Tibial nerve (tissue), 4 donors: Measurements from ENCODE around the gene MORN1. TPM values are rescaled to one million over a fixed set of nuclear protein-coding genes. Genes with fewer than 3 reads are reported as not detected.

Experiments
- DNase-seq, 2 donors: peaks; one replicate each; pipeline ENCODE4 v3.0.0-alpha.2; 2019; ENCODE audit warnings: low spot score in 2 of 2
- H3K27ac ChIP-seq, 4 donors: fragments of 200-600 bp; sonication (generic) in 3 of 4; one replicate each; pipeline ENCODE4 v1.5.1; 2017 to 2019; ENCODE audit warnings: mild to moderate bottlenecking in 1 of 4
- H3K27me3 ChIP-seq, 2 donors: fragments of 200-600 bp; sonication (generic) in 1 of 2; one replicate each; pipeline versions ENCODE4 v1.5.1 to v1.6.0; 2017 to 2019
- H3K36me3 ChIP-seq, 3 donors: fragments of 200-600 bp; sonication (generic); one replicate each; pipeline ENCODE4 v1.5.1; 2018 to 2019
- H3K4me1 ChIP-seq, 4 donors: fragments of 200-600 bp; sonication (generic) in 3 of 4; one replicate each; pipeline ENCODE4 v1.5.1; 2017 to 2019
- H3K4me3 ChIP-seq, 4 donors: fragments of 200-600 bp; sonication (generic) in 3 of 4; one replicate each; pipeline ENCODE4 v1.5.1; 2017 to 2019; ENCODE audit warnings: mild to moderate bottlenecking in 1 of 4, moderate library complexity in 1 of 4
- H3K9me3 ChIP-seq, 4 donors: fragments of 200-600 bp; sonication (generic) in 3 of 4; one replicate each; pipeline ENCODE4 v1.5.1; 2017 to 2019
- CTCF ChIP-seq, 5 experiments: fragments of 200-600 bp in 3 of 5; fragments of 450-650 bp in 2 of 5; sonication (generic) in 3 of 5; IDR thresholded peaks; one replicate each; pipeline ENCODE4 v1.5.1; 2016 to 2019; ENCODE audit warnings: antibody characterized with exemption in 5 of 5, mild to moderate bottlenecking in 3 of 5, moderate library complexity in 2 of 5
- EP300 ChIP-seq, 2 donors: sonication (generic); formaldehyde crosslinking; IDR thresholded peaks; one replicate each; pipeline ENCODE4 v1.6.1; 2017; ENCODE audit warnings: antibody characterized with exemption in 2 of 2, mild to moderate bottlenecking in 1 of 2
- POLR2A ChIP-seq, 2 donors: fragments of 450-650 bp; IDR thresholded peaks; one replicate each; pipeline ENCODE4 v1.6.1; 2017; ENCODE audit warnings: antibody characterized with exemption in 2 of 2, mild to moderate bottlenecking in 2 of 2, moderate library complexity in 2 of 2
- WGBS, 2 donors: methylation state at CpG; one replicate each; pipeline ENCODE4 v1.1.5; 2018; 5-methylcytosine and 5-hydroxymethylcytosine counted together
- total RNA-seq, 4 donors: library from RNA; depleted of rRNA; stranded (reverse); fragments of >200 nt; gene quantifications; one replicate each; pipeline ENCODE4 v1.1.0, GENCODE V29; 2016

Gene MORN1
- total RNA-seq, 4 donors from 2014 or later = 8.7 to 21.9 (median 16.1) TPM

DNA sequence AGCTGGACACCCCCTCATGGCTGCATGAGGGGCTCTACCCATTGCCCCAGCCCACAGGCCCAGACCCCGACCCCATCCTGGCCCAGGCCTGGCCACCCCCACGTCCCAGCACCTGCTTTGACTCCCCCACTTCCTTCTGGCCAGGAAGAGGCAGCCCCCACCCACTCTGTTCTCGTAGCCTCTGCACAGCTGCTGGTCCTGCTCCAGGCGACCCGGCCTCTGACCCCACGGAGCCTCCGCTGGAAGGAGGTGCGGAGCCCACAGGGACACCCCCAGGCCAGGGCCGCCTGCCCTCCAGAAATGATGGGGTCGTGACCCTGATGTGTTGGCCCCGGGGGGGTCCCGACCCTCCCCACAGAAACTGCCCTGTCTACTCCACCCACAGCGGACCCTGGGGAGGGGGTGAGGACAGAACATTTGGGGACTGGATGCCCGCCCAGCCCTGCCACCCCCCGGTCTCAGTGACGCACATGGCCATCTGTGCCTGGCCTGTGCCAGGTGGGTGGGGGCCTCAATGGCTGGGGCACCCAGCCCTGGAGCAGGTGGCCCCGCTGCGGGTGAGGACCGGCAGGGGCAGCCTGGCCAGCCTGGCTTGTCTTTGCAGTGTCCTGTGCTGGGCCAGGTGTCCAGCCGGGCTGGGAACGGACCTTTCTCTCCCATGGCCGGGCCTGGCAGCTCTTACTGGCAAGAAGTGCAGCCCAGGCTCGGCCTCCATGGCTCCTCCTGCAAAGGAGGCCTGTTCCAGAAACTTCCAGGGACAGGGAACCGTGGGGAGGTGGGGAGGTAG, 78.6 kb downstream of the MORN1 start:
- no peaks in the 10 kb centered on the region for H3K27me3 ChIP-seq
- DNase-seq = peak in 1 of 2 donors; percentile 50
- peak overlapping the region; percentile 82 to 96 (median 90) for H3K27ac ChIP-seq
- H3K9me3 ChIP-seq = no peaks in the 10 kb centered on the region
- TF ChIP-seq EP300 (IDR thresholded peaks at IDR 0.05) (peak in 1 of 2 donors; percentile 42), CTCF (IDR thresholded peaks at IDR 0.05) (no peak), POLR2A (IDR thresholded peaks at IDR 0.05) (no peak)
- H3K4me1 ChIP-seq = peaks cover 11 to 80% (median 61%) of the 10 kb centered on the region in 4 donors
- 32 to 42% methylated on average over 15 to 21 of the region's 24 CpGs for WGBS, 2 donors
- H3K36me3 ChIP-seq = peaks cover 0 to 21% (median 6%) of the 10 kb centered on the region in 3 donors
- H3K4me3 ChIP-seq = no peak overlapping the region

DNA sequence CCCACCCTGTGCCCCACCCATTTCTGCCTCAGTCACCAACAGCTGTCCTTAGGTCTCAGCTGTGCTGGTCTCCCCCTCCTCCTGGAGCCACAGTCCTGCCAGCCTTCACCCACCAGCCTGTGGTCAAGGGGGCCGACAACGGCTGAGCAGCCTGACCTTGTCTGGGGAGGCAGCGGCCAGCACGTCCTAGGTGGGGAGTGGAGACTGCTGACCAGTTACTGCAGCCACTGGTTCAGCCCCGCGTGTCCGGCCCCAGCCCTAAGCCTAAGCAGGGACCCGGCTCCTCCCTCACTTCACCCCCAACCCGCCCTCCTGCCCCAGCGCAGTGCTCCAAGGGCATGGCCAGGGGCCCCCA, 79.2 kb downstream of the MORN1 start:
- TF ChIP-seq POLR2A (IDR thresholded peaks at IDR 0.05) (no peak), CTCF (IDR thresholded peaks at IDR 0.05) (no peak), EP300 (IDR thresholded peaks at IDR 0.05) (no peak)
- Histone ChIP-seq H3K4me1 (peaks cover 11 to 74% (median 61%) of the 10 kb centered on the region in 4 donors), H3K27ac (peak overlapping the region; percentile 67 to 96 (median 90)), H3K27me3 (no peaks in the 10 kb centered on the region), H3K4me3 (no peak overlapping the region), H3K9me3 (no peaks in the 10 kb centered on the region), H3K36me3 (peaks cover 0 to 27% (median 10%) of the 10 kb centered on the region in 3 donors)
- 17 to 28% methylated on average over 9 to 10 of the region's 10 CpGs for WGBS, 2 donors
- DNase-seq = no peak

DNA sequence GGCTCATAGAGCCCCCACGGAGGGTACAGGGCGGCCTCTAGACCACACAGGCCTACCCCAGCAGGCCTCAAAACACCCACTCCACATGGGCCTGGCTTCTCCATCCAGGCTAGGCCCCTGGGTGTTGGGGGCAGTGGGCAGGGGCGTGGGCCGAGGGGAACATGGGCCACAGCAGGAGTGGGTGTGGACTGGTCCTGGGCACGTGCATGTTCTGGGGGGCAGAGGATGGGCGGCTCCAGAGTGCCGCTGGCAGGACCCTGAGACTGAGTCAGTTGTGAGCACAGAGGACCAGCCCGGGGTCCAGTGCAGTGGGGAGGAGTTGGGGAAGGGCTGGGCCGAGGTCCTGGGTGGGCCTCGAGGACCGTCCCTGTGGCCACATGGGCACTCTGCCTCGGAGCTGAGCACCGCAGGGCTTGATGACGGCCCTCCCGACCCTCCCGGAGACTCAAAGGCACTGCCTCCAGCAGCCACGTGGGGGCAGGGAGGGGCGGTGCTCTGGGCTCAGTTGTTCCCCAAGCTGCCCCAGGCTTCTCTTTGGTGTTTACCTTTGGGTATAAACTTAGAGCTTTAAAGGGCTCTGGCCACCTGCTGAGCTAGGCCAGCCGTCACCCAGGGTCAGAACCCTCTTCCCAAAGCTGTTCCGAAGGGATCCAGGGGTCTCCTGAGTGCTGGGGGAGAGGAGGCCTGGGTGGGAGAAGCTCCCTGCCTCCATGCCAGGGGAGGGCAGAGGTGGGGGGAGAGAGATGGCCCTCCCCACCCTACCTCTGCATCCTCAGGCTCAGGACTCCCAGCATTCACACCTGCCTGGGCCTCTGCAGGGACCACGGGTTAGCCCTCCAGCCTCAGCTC, 79.9 kb downstream of the MORN1 start:
- peak overlapping the region; percentile 67 to 96 (median 90) for H3K27ac ChIP-seq
- DNase-seq = peak in 1 of 2 donors; percentile 57

DNA sequence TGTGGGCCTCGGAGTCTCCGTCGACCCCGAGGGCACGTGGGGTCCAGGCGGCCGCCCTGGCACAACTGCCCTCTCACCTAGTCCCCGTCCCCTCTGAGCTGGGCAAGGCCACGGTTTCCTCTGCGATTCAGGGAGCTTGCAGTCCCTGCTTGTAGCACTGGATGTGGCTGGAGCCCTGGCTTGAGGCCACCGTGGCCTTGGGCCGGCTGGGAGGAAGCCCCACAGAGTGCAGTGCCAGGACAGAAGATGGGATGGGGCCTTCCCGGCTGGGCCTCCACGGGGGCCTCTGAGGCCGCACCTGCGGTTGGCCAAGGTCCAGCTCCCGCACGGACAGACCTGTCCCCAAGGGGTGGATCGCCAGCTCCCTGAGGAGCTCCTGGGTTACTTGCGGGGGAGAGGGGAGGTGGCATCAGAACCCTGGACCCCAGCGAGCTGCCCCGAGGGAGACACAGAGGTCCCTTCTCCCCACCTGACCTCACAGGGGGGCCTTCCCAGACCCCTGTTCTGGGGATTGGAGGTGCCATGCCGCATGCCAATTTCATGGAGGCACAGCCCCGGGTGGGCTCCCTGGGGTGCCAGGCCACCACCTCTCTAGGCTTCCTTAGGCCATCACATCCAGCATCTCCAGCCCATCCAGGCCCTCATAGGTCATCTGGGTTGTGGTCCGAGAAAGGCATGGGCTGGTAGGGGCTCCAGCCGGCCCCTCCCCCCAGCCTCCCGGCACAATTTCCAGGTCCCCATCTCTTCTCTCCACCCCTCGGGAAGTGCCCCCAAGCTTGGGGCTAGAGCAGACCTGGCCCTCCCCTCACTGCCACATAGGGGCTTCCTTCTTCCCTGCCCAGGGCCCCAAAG, 80.8 kb downstream of the MORN1 start:
- H3K4me3 ChIP-seq = no peak overlapping the region
- peaks cover 3 to 43% (median 25%) of the 10 kb centered on the region in 3 donors for H3K36me3 ChIP-seq
- H3K27me3 ChIP-seq = no peaks in the 10 kb centered on the region
- TF ChIP-seq EP300 (IDR thresholded peaks at IDR 0.05) (no peak), CTCF (IDR thresholded peaks at IDR 0.05) (no peak), POLR2A (IDR thresholded peaks at IDR 0.05) (no peak)
- DNase-seq = no peak
- H3K4me1 ChIP-seq = peaks cover 11 to 58% (median 52%) of the 10 kb centered on the region in 4 donors
- no peaks in the 10 kb centered on the region for H3K9me3 ChIP-seq
- H3K27ac ChIP-seq = peak overlapping the region; percentile 67 to 96 (median 90)
- WGBS, 2 donors = 63 to 86% methylated on average over 6 to 10 of the region's 28 CpGs

More for the DNA sequence above, 79.9 kb downstream of the MORN1 start:
- peaks cover 0 to 34% (median 17%) of the 10 kb centered on the region in 3 donors for H3K36me3 ChIP-seq
- H3K4me3 ChIP-seq = no peak overlapping the region
- no peaks in the 10 kb centered on the region for H3K9me3 ChIP-seq
- no peaks in the 10 kb centered on the region for H3K27me3 ChIP-seq
- H3K4me1 ChIP-seq = peaks cover 11 to 67% (median 57%) of the 10 kb centered on the region in 4 donors
- WGBS, 2 donors = 24 to 30% methylated on average over 12 to 20 of the region's 21 CpGs
- TF ChIP-seq CTCF (IDR thresholded peaks at IDR 0.05) = peak; percentile 26 to 63 (median 43)
- TF ChIP-seq POLR2A (IDR thresholded peaks at IDR 0.05) = no peak
- no peak for TF ChIP-seq EP300 (IDR thresholded peaks at IDR 0.05)
